Peyer's patch (tissue), 4 donors: ENCODE data around the gene TTC12.

Experiments used
- POLR2A ChIP-seq, 2 donors: fragments of 450-650 bp; IDR thresholded peaks; one replicate each; pipeline ENCODE4 v1.5.1; 2017; ENCODE audit warnings: antibody characterized with exemption in 2 of 2, mild to moderate bottlenecking in 2 of 2, moderate library complexity in 2 of 2
- TF ChIP-seq, protein P1 (sequence below), 6 experiments: fragments of 450-650 bp in 4 of 6; fragments of 200-600 bp in 2 of 6; sonication (generic) in 1 of 6; IDR thresholded peaks; one replicate each; pipeline ENCODE4 v1.5.1; 2017 to 2019; ENCODE audit warnings: antibody characterized with exemption in 6 of 6, mild to moderate bottlenecking in 3 of 6, moderate library complexity in 1 of 6

DNA sequence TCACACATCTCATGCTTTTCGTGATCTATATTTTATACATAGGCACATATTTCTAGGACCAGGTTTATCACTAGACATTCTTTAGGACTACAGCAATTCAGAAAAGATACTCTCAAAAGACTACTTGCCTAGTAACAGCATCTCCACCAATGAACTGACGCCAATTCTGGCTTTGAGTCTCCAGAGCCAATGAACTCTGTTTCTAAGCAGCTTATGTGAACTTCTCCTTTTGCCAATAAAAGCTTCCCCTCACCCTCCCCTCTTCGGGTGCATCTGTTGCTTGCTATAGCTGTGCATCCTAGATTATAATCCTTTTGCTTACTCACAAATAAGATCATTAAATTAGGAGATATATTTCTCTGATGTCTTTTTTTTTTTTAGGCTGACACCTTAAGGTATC lies 61.8 kb downstream of the TTC12 start:
- TF ChIP-seq, protein P1, sequence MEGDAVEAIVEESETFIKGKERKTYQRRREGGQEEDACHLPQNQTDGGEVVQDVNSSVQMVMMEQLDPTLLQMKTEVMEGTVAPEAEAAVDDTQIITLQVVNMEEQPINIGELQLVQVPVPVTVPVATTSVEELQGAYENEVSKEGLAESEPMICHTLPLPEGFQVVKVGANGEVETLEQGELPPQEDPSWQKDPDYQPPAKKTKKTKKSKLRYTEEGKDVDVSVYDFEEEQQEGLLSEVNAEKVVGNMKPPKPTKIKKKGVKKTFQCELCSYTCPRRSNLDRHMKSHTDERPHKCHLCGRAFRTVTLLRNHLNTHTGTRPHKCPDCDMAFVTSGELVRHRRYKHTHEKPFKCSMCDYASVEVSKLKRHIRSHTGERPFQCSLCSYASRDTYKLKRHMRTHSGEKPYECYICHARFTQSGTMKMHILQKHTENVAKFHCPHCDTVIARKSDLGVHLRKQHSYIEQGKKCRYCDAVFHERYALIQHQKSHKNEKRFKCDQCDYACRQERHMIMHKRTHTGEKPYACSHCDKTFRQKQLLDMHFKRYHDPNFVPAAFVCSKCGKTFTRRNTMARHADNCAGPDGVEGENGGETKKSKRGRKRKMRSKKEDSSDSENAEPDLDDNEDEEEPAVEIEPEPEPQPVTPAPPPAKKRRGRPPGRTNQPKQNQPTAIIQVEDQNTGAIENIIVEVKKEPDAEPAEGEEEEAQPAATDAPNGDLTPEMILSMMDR (IDR thresholded peaks at IDR 0.05): no peak
- no peak for TF ChIP-seq POLR2A (IDR thresholded peaks at IDR 0.05)
